Measurements from ENCODE around the gene PHIP.

PHIP gene

GRCh38 chr6:79010422-79010821, 67.6 kb downstream of the PHIP start:
- TF ChIP-seq POLR2A (IDR thresholded peaks at IDR 0.05; ENCODE audit: extremely low read depth, insufficient read length), result no peak
- no peak for TF ChIP-seq MYC (IDR thresholded peaks at IDR 0.05; ENCODE audit: low read depth, low read length)
- TF ChIP-seq MAX (IDR thresholded peaks at IDR 0.05; ENCODE audit: low read depth, low read length), result no peak
- TF ChIP-seq CTCF (IDR thresholded peaks at IDR 0.05; ENCODE audit: low read depth, low read length), result no peak
- no peak for DNase-seq (ENCODE audit: low read depth)
- H3K4me3 ChIP-seq (ENCODE audit: low read depth, low read length), result no peak overlapping the region

- no peak overlapping the region for H3K4me3 ChIP-seq (ENCODE audit: low read depth, low read length)
- TF ChIP-seq MYC (IDR thresholded peaks at IDR 0.05; ENCODE audit: low read depth, low read length), result no peak
- TF ChIP-seq MAX (IDR thresholded peaks at IDR 0.05; ENCODE audit: low read depth, low read length), result no peak
- no peak for TF ChIP-seq POLR2A (IDR thresholded peaks at IDR 0.05; ENCODE audit: extremely low read depth, insufficient read length)
- TF ChIP-seq CTCF (IDR thresholded peaks at IDR 0.05; ENCODE audit: low read depth, low read length), result no peak
Measured at GRCh38 chr6:79009819-79010218, 68.2 kb downstream of the PHIP start.

GRCh38 chr6:79005497-79005896, 72.6 kb downstream of the PHIP start:
- DNase-seq (ENCODE audit: low read depth), result no peak
- no peak overlapping the region for H3K4me3 ChIP-seq (ENCODE audit: low read depth, low read length)
- TF ChIP-seq CTCF (IDR thresholded peaks at IDR 0.05; ENCODE audit: low read depth, low read length), result no peak
- TF ChIP-seq MAX (IDR thresholded peaks at IDR 0.05; ENCODE audit: low read depth, low read length), result no peak
- no peak for TF ChIP-seq MYC (IDR thresholded peaks at IDR 0.05; ENCODE audit: low read depth, low read length)
- TF ChIP-seq POLR2A (IDR thresholded peaks at IDR 0.05; ENCODE audit: extremely low read depth, insufficient read length), result no peak

More at GRCh38 chr6:79009819-79010218, 68.2 kb downstream of the PHIP start:
- DNase-seq (ENCODE audit: low read depth), result no peak

- H3K4me3 ChIP-seq (ENCODE audit: low read depth, low read length), result no peak overlapping the region
- no peak for DNase-seq (ENCODE audit: low read depth)
- no peak for TF ChIP-seq MAX (IDR thresholded peaks at IDR 0.05; ENCODE audit: low read depth, low read length)
- TF ChIP-seq CTCF (IDR thresholded peaks at IDR 0.05; ENCODE audit: low read depth, low read length), result no peak
- no peak for TF ChIP-seq MYC (IDR thresholded peaks at IDR 0.05; ENCODE audit: low read depth, low read length)
- TF ChIP-seq POLR2A (IDR thresholded peaks at IDR 0.05; ENCODE audit: extremely low read depth, insufficient read length), result no peak
Measured at GRCh38 chr6:79005024-79005423, 73.0 kb downstream of the PHIP start.

- H3K4me3 ChIP-seq (ENCODE audit: low read depth, low read length), result no peak overlapping the region
- DNase-seq (ENCODE audit: low read depth), result no peak
- TF ChIP-seq MYC (IDR thresholded peaks at IDR 0.05; ENCODE audit: low read depth, low read length), result no peak
- no peak for TF ChIP-seq CTCF (IDR thresholded peaks at IDR 0.05; ENCODE audit: low read depth, low read length)
- no peak for TF ChIP-seq MAX (IDR thresholded peaks at IDR 0.05; ENCODE audit: low read depth, low read length)
- TF ChIP-seq POLR2A (IDR thresholded peaks at IDR 0.05; ENCODE audit: extremely low read depth, insufficient read length), result no peak
Measured at GRCh38 chr6:79004239-79004638, 73.8 kb downstream of the PHIP start.

- H3K4me3 ChIP-seq (ENCODE audit: low read depth, low read length), result no peak overlapping the region
- DNase-seq (ENCODE audit: low read depth), result no peak
- TF ChIP-seq MYC (IDR thresholded peaks at IDR 0.05; ENCODE audit: low read depth, low read length) (no peak), POLR2A (IDR thresholded peaks at IDR 0.05; ENCODE audit: extremely low read depth, insufficient read length) (no peak), CTCF (IDR thresholded peaks at IDR 0.05; ENCODE audit: low read depth, low read length) (no peak), MAX (IDR thresholded peaks at IDR 0.05; ENCODE audit: low read depth, low read length) (no peak)
Measured at GRCh38 chr6:79001415-79001814, 76.6 kb downstream of the PHIP start.
